CD4-positive, alpha-beta T cell treated with Interleukin-4 for 4 hours (primary cell): ENCODE measurements around the gene MPDU1.
"Not testable (repeated sequence)": the region's sequence is repeated elsewhere in the genome, so short reads cannot be mapped to it uniquely, and the experiment has no call there.

Experiments used
- DNase-seq: peaks from one replicate; pipeline ENCODE4 v3.0.0-alpha.2; 2020

MPDU1 gene

GRCh38 chr17:7620835-7621234 lies 37.2 kb downstream of the MPDU1 start:
- DNase-seq: no peak

- no peak for DNase-seq
Observed at GRCh38 chr17:7623661-7624060, 40.0 kb downstream of the MPDU1 start.

GRCh38 chr17:7625749-7626148 lies 42.1 kb downstream of the MPDU1 start:
- not testable (repeated sequence) for DNase-seq

- DNase-seq: no peak
Observed at GRCh38 chr17:7626307-7626706, 42.7 kb downstream of the MPDU1 start.

- no peak for DNase-seq
Observed at GRCh38 chr17:7626956-7627249, 43.3 kb downstream of the MPDU1 start.

GRCh38 chr17:7627250-7628121 lies 43.8 kb downstream of the MPDU1 start, which contains the start of gene SAT2:
Gene SAT2 (minus strand): TSS chr17:7627821. CDS start chr17:7627635, 186 bp downstream.
- peak; percentile 85 for DNase-seq

GRCh38 chr17:7629939-7630571 lies 46.4 kb downstream of the MPDU1 start, which contains the start of gene SHBG:
Gene SHBG (plus strand): TSS chr17:7630135. CDS start chr17:7630173, 38 bp downstream.
- DNase-seq: no peak

GRCh38 chr17:7631398-7632380 lies 48.0 kb downstream of the MPDU1 start:
- DNase-seq: no peak

GRCh38 chr17:7632492-7632894 lies 48.8 kb downstream of the MPDU1 start:
- DNase-seq: peak; percentile 29

- no peak for DNase-seq
Observed at GRCh38 chr17:7633093-7633492, 49.4 kb downstream of the MPDU1 start.

GRCh38 chr17:7634384-7634783 lies 50.7 kb downstream of the MPDU1 start:
- no peak for DNase-seq

- no peak for DNase-seq
Observed at GRCh38 chr17:7636163-7636562, 52.5 kb downstream of the MPDU1 start.
